ENCODE results near the gene IL17F.
"Not testable (repeated sequence)": the region's sequence is repeated elsewhere in the genome, so short reads cannot be mapped to it uniquely, and the experiment has no call there.

The IL17F gene

GRCh38 chr6:52245425-52245824 lies 1.1 kb upstream of the IL17F start:
- no peak for DNase-seq (ENCODE audit: low read depth in 2 of 2)

GRCh38 chr6:52243282-52243893 lies 912 bp downstream of the IL17F start:
- DNase-seq (ENCODE audit: low read depth in 2 of 2): no peak

GRCh38 chr6:52241819-52242218 lies 2.5 kb downstream of the IL17F start:
- DNase-seq (ENCODE audit: low read depth in 2 of 2): no peak

GRCh38 chr6:52233975-52234823 lies 10.1 kb downstream of the IL17F start:
- DNase-seq (ENCODE audit: low read depth in 2 of 2): no peak

GRCh38 chr6:52233005-52233404 lies 11.3 kb downstream of the IL17F start:
- DNase-seq (ENCODE audit: low read depth in 2 of 2): no peak

- no peak for DNase-seq (ENCODE audit: low read depth in 2 of 2)
Measured at GRCh38 chr6:52231406-52232127, 12.7 kb downstream of the IL17F start.

- no peak for DNase-seq (ENCODE audit: low read depth in 2 of 2)
Measured at GRCh38 chr6:52230685-52231084, 13.6 kb downstream of the IL17F start.

- no peak for DNase-seq (ENCODE audit: low read depth in 2 of 2)
Measured at GRCh38 chr6:52227495-52227894, 16.8 kb downstream of the IL17F start.

GRCh38 chr6:52221302-52221701 lies 23.0 kb downstream of the IL17F start:
- no peak for DNase-seq (ENCODE audit: low read depth in 2 of 2)

- DNase-seq (ENCODE audit: low read depth in 2 of 2): no peak
Measured at GRCh38 chr6:52217761-52218160, 26.5 kb downstream of the IL17F start.

GRCh38 chr6:52216932-52217575 lies 27.2 kb downstream of the IL17F start:
- DNase-seq (ENCODE audit: low read depth in 2 of 2): no peak

- no peak for DNase-seq (ENCODE audit: low read depth in 2 of 2)
Measured at GRCh38 chr6:52215787-52216186, 28.5 kb downstream of the IL17F start.

- no peak for DNase-seq (ENCODE audit: low read depth in 2 of 2)
Measured at GRCh38 chr6:52213127-52213526, 31.2 kb downstream of the IL17F start.

GRCh38 chr6:52210227-52210626 lies 34.1 kb downstream of the IL17F start:
- no peak for DNase-seq (ENCODE audit: low read depth in 2 of 2)

- DNase-seq (ENCODE audit: low read depth in 2 of 2): no peak
Measured at GRCh38 chr6:52209770-52210169, 34.5 kb downstream of the IL17F start.

- no peak for DNase-seq (ENCODE audit: low read depth in 2 of 2)
Measured at GRCh38 chr6:52208612-52209011, 35.7 kb downstream of the IL17F start.

- DNase-seq (ENCODE audit: low read depth in 2 of 2): no peak
Measured at GRCh38 chr6:52207066-52207465, 37.2 kb downstream of the IL17F start.

GRCh38 chr6:52201493-52201892 lies 42.8 kb downstream of the IL17F start:
- DNase-seq (ENCODE audit: low read depth in 2 of 2): no peak

GRCh38 chr6:52201046-52201445 lies 43.3 kb downstream of the IL17F start:
- DNase-seq (ENCODE audit: low read depth in 2 of 2): no peak

- not testable (repeated sequence) for DNase-seq (ENCODE audit: low read depth in 2 of 2)
Measured at GRCh38 chr6:52200088-52200487, 44.2 kb downstream of the IL17F start.

GRCh38 chr6:52195886-52196285 lies 48.4 kb downstream of the IL17F start:
- DNase-seq (ENCODE audit: low read depth in 2 of 2): no peak

- no peak for DNase-seq (ENCODE audit: low read depth in 2 of 2)
Measured at GRCh38 chr6:52191824-52192223, 52.5 kb downstream of the IL17F start.

All from stimulated activated CD8-positive, alpha-beta memory T cell treated with anti-CD3 and anti-CD28 coated beads, Interleukin-15, amount 100 ng/mL, for 4 hours (primary cell).